ENCODE results near the gene RNPEP.

The RNPEP gene

GRCh38 chr1:202010180-202011015 lies 27.9 kb downstream of the RNPEP start, which contains the start of gene ELF3:
Gene ELF3 (plus strand): TSS chr1:202010587. CDS start chr1:202011137, 550 bp downstream.
- Histone ChIP-seq H3K4me1 (ENCODE audit: control insufficient read depth, insufficient read depth, low read length) (peaks cover 10% of the 10 kb centered on the region; the same call in 1 of the 2 replicates), H3K4me3 (ENCODE audit: low read length) (peak within 1 kb of the TSS; percentile 32; the same call in 1 of the 2 replicates)

GRCh38 chr1:202011994-202012393 lies 29.5 kb downstream of the RNPEP start:
- H3K4me1 ChIP-seq (ENCODE audit: control insufficient read depth, insufficient read depth, low read length) = peaks cover 10% of the 10 kb centered on the region; the same call in 1 of the 2 replicates
- H3K27ac ChIP-seq (ENCODE audit: low read length) = no peak overlapping the region
- no CpG with 5 or more reads among the region's 11 CpGs for WGBS (ENCODE audit: insufficient coverage, insufficient read length)
- DNase-seq (ENCODE audit: low read depth, low spot score) = no peak
- no peak overlapping the region for H3K4me3 ChIP-seq (ENCODE audit: low read length)
- no peaks in the 10 kb centered on the region for H3K9me3 ChIP-seq (ENCODE audit: control insufficient read depth, insufficient read depth, low read length)
- no peaks in the 10 kb centered on the region for H3K27me3 ChIP-seq (ENCODE audit: control insufficient read depth, insufficient read depth, low read length)
- peaks cover 3% of the 10 kb centered on the region; the same call in 1 of the 2 replicates for H3K36me3 ChIP-seq (ENCODE audit: control insufficient read depth, insufficient read depth, low read length)

More at GRCh38 chr1:202010180-202011015, 27.9 kb downstream of the RNPEP start, which contains the start of gene ELF3:
- DNase-seq (ENCODE audit: low read depth, low spot score) = peak; percentile 93
- no peak within 1 kb of the TSS for H3K27ac ChIP-seq (ENCODE audit: low read length)
- WGBS (ENCODE audit: insufficient coverage, insufficient read length) = no CpG with 5 or more reads among the region's 24 CpGs
- H3K9me3 ChIP-seq (ENCODE audit: control insufficient read depth, insufficient read depth, low read length) = no peaks in the 10 kb centered on the region
- no peaks in the 10 kb centered on the region for H3K27me3 ChIP-seq (ENCODE audit: control insufficient read depth, insufficient read depth, low read length)
- H3K36me3 ChIP-seq (ENCODE audit: control insufficient read depth, insufficient read depth, low read length) = peaks cover 4% of the 10 kb centered on the region; the same call in 1 of the 2 replicates

- no CpG with 5 or more reads among the region's 35 CpGs for WGBS (ENCODE audit: insufficient coverage, insufficient read length)
- no peak overlapping the region for H3K4me3 ChIP-seq (ENCODE audit: low read length)
- no peaks in the 10 kb centered on the region for H3K9me3 ChIP-seq (ENCODE audit: control insufficient read depth, insufficient read depth, low read length)
- DNase-seq (ENCODE audit: low read depth, low spot score) = no peak
- no peaks in the 10 kb centered on the region for H3K27me3 ChIP-seq (ENCODE audit: control insufficient read depth, insufficient read depth, low read length)
- H3K4me1 ChIP-seq (ENCODE audit: control insufficient read depth, insufficient read depth, low read length) = peaks cover 8% of the 10 kb centered on the region
- no peak overlapping the region for H3K27ac ChIP-seq (ENCODE audit: low read length)
- H3K36me3 ChIP-seq (ENCODE audit: control insufficient read depth, insufficient read depth, low read length) = peaks cover 3% of the 10 kb centered on the region; the same call in 1 of the 2 replicates
Measured at GRCh38 chr1:202012544-202013478, 30.4 kb downstream of the RNPEP start.

GRCh38 chr1:202013603-202014002 lies 31.2 kb downstream of the RNPEP start:
- no peak for DNase-seq (ENCODE audit: low read depth, low spot score)
- Histone ChIP-seq H3K36me3 (ENCODE audit: control insufficient read depth, insufficient read depth, low read length) (peaks cover 3% of the 10 kb centered on the region; the same call in 1 of the 2 replicates), H3K27ac (ENCODE audit: low read length) (no peak overlapping the region), H3K4me1 (ENCODE audit: control insufficient read depth, insufficient read depth, low read length) (peaks cover 15% of the 10 kb centered on the region), H3K9me3 (ENCODE audit: control insufficient read depth, insufficient read depth, low read length) (no peaks in the 10 kb centered on the region), H3K4me3 (ENCODE audit: low read length) (no peak overlapping the region), H3K27me3 (ENCODE audit: control insufficient read depth, insufficient read depth, low read length) (no peaks in the 10 kb centered on the region)
- WGBS (ENCODE audit: insufficient coverage, insufficient read length) = no CpG with 5 or more reads among the region's 12 CpGs

- WGBS (ENCODE audit: insufficient coverage, insufficient read length) = no CpG with 5 or more reads among the region's 6 CpGs
- no peaks in the 10 kb centered on the region for H3K27me3 ChIP-seq (ENCODE audit: control insufficient read depth, insufficient read depth, low read length)
- peaks cover 15% of the 10 kb centered on the region for H3K4me1 ChIP-seq (ENCODE audit: control insufficient read depth, insufficient read depth, low read length)
- H3K36me3 ChIP-seq (ENCODE audit: control insufficient read depth, insufficient read depth, low read length) = peaks cover 3% of the 10 kb centered on the region; the same call in 1 of the 2 replicates
- no peak overlapping the region for H3K4me3 ChIP-seq (ENCODE audit: low read length)
- DNase-seq (ENCODE audit: low read depth, low spot score) = no peak
- H3K27ac ChIP-seq (ENCODE audit: low read length) = no peak overlapping the region
- H3K9me3 ChIP-seq (ENCODE audit: control insufficient read depth, insufficient read depth, low read length) = no peaks in the 10 kb centered on the region
Measured at GRCh38 chr1:202014060-202014459, 31.6 kb downstream of the RNPEP start.

- Histone ChIP-seq H3K36me3 (ENCODE audit: control insufficient read depth, insufficient read depth, low read length) (peaks cover 3% of the 10 kb centered on the region; the same call in 1 of the 2 replicates), H3K9me3 (ENCODE audit: control insufficient read depth, insufficient read depth, low read length) (no peaks in the 10 kb centered on the region), H3K4me3 (ENCODE audit: low read length) (no peak overlapping the region), H3K27ac (ENCODE audit: low read length) (no peak overlapping the region), H3K4me1 (ENCODE audit: control insufficient read depth, insufficient read depth, low read length) (peaks cover 9% of the 10 kb centered on the region), H3K27me3 (ENCODE audit: control insufficient read depth, insufficient read depth, low read length) (no peaks in the 10 kb centered on the region)
- WGBS (ENCODE audit: insufficient coverage, insufficient read length) = no CpG with 5 or more reads among the region's 17 CpGs
- DNase-seq (ENCODE audit: low read depth, low spot score) = no peak
Measured at GRCh38 chr1:202014915-202015661, 32.6 kb downstream of the RNPEP start.

- no CpG with 5 or more reads among the region's 3 CpGs for WGBS (ENCODE audit: insufficient coverage, insufficient read length)
- peaks cover 3% of the 10 kb centered on the region; the same call in 1 of the 2 replicates for H3K36me3 ChIP-seq (ENCODE audit: control insufficient read depth, insufficient read depth, low read length)
- H3K27ac ChIP-seq (ENCODE audit: low read length) = no peak overlapping the region
- DNase-seq (ENCODE audit: low read depth, low spot score) = no peak
- no peaks in the 10 kb centered on the region for H3K27me3 ChIP-seq (ENCODE audit: control insufficient read depth, insufficient read depth, low read length)
- H3K9me3 ChIP-seq (ENCODE audit: control insufficient read depth, insufficient read depth, low read length) = no peaks in the 10 kb centered on the region
- H3K4me3 ChIP-seq (ENCODE audit: low read length) = no peak overlapping the region
- peaks cover 8% of the 10 kb centered on the region for H3K4me1 ChIP-seq (ENCODE audit: control insufficient read depth, insufficient read depth, low read length)
Measured at GRCh38 chr1:202015662-202015937, 33.2 kb downstream of the RNPEP start.

GRCh38 chr1:202016022-202016810 lies 33.8 kb downstream of the RNPEP start:
- peaks cover 3% of the 10 kb centered on the region; the same call in 1 of the 2 replicates for H3K36me3 ChIP-seq (ENCODE audit: control insufficient read depth, insufficient read depth, low read length)
- no CpG with 5 or more reads among the region's 9 CpGs for WGBS (ENCODE audit: insufficient coverage, insufficient read length)
- no peaks in the 10 kb centered on the region for H3K9me3 ChIP-seq (ENCODE audit: control insufficient read depth, insufficient read depth, low read length)
- DNase-seq (ENCODE audit: low read depth, low spot score) = no peak
- H3K27me3 ChIP-seq (ENCODE audit: control insufficient read depth, insufficient read depth, low read length) = no peaks in the 10 kb centered on the region
- H3K4me3 ChIP-seq (ENCODE audit: low read length) = no peak overlapping the region
- no peak overlapping the region for H3K27ac ChIP-seq (ENCODE audit: low read length)
- H3K4me1 ChIP-seq (ENCODE audit: control insufficient read depth, insufficient read depth, low read length) = peaks cover 8% of the 10 kb centered on the region
